Measurements from ENCODE around the gene AREL1.

The AREL1 gene

GRCh38 chr14:74647061-74647677, 65.7 kb downstream of the AREL1 start:
- H3K27me3 Mint-ChIP-seq = peaks cover 16% of the 10 kb centered on the region

GRCh38 chr14:74645756-74646470, 67.0 kb downstream of the AREL1 start:
- no peaks in the 10 kb centered on the region for H3K36me3 Mint-ChIP-seq
- no peaks in the 10 kb centered on the region for H3K9me3 Mint-ChIP-seq
- H3K27ac Mint-ChIP-seq = no peak overlapping the region
- CTCF ChIA-PET = no interaction called here
- H3K27me3 Mint-ChIP-seq = peaks cover 23% of the 10 kb centered on the region
- no peak overlapping the region for H3K4me3 Mint-ChIP-seq
- peaks cover 3% of the 10 kb centered on the region for H3K4me1 Mint-ChIP-seq
- DNase-seq = no peak

More at GRCh38 chr14:74647061-74647677, 65.7 kb downstream of the AREL1 start:
- CTCF ChIA-PET = no interaction called here
- no peak overlapping the region for H3K4me3 Mint-ChIP-seq
- H3K27ac Mint-ChIP-seq = no peak overlapping the region
- H3K4me1 Mint-ChIP-seq = peaks cover 11% of the 10 kb centered on the region
- no peaks in the 10 kb centered on the region for H3K36me3 Mint-ChIP-seq
- H3K9me3 Mint-ChIP-seq = no peaks in the 10 kb centered on the region
- no peak for DNase-seq

- Mint-ChIP-seq H3K27me3 (peaks cover 27% of the 10 kb centered on the region), H3K9me3 (no peaks in the 10 kb centered on the region)
Observed at GRCh38 chr14:74645244-74645643, 67.6 kb downstream of the AREL1 start.

GRCh38 chr14:74641601-74642391, 71.1 kb downstream of the AREL1 start:
- H3K4me3 Mint-ChIP-seq = no peak overlapping the region
- DNase-seq = no peak
- CTCF ChIA-PET = interaction anchor here (1.6 kb wide), 1 partner anchor 30 kb away, joined by 4 read pairs; the partner anchor contains the start of gene LTBP2
- H3K27ac Mint-ChIP-seq = no peak overlapping the region
- no peaks in the 10 kb centered on the region for H3K9me3 Mint-ChIP-seq
- H3K27me3 Mint-ChIP-seq = peaks cover 35% of the 10 kb centered on the region
- H3K36me3 Mint-ChIP-seq = no peaks in the 10 kb centered on the region
- no peaks in the 10 kb centered on the region for H3K4me1 Mint-ChIP-seq

More at GRCh38 chr14:74645244-74645643, 67.6 kb downstream of the AREL1 start:
- Mint-ChIP-seq H3K36me3 (no peaks in the 10 kb centered on the region), H3K4me3 (no peak overlapping the region), H3K27ac (peak overlapping the region; percentile 24), H3K4me1 (no peaks in the 10 kb centered on the region)
- CTCF ChIA-PET = interaction anchor here (1.4 kb wide), 1 partner anchor 11 kb away, joined by 4 read pairs; no protein-coding TSS in a partner anchor
- no peak for DNase-seq

- CTCF ChIA-PET = interaction anchor here (1.0 kb wide), 1 partner anchor 27 kb away, joined by 3 read pairs; the partner anchor contains the start of gene LTBP2
- Mint-ChIP-seq H3K4me1 (no peaks in the 10 kb centered on the region), H3K27ac (no peak overlapping the region), H3K9me3 (no peaks in the 10 kb centered on the region), H3K27me3 (peaks cover 48% of the 10 kb centered on the region), H3K36me3 (no peaks in the 10 kb centered on the region), H3K4me3 (no peak overlapping the region)
- no peak for DNase-seq
Observed at GRCh38 chr14:74638966-74639365, 73.9 kb downstream of the AREL1 start.

DNA sequence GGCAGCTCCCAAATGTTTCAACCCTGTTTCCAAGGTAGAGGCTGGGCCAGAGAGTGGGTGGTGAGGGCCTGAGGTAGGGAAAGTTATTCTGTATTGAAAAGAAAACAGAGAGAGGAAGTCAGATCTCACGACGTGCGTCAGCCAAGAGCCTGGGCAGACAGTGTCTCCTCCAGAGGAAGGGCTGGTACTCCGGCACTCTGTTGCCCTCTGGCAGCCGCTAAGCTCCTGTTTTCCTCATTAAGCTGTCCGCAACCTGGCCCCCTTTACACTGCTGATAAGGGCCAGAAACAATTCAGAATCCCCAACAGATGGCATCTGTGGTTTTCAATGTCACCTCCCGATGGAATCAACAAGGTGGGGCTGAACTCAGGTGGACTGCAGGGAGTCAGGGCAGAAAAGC, 74.8 kb downstream of the AREL1 start:
- H3K9me3 Mint-ChIP-seq = no peaks in the 10 kb centered on the region
- H3K27ac Mint-ChIP-seq = no peak overlapping the region
- peaks cover 49% of the 10 kb centered on the region for H3K27me3 Mint-ChIP-seq
- H3K4me3 Mint-ChIP-seq = no peak overlapping the region
- CTCF ChIA-PET = interaction anchor here (1.0 kb wide), 1 partner anchor 26 kb away, joined by 3 read pairs; the partner anchor contains the start of gene LTBP2
- no peaks in the 10 kb centered on the region for H3K4me1 Mint-ChIP-seq
- no peak for DNase-seq
- no peaks in the 10 kb centered on the region for H3K36me3 Mint-ChIP-seq

- Mint-ChIP-seq H3K4me1 (no peaks in the 10 kb centered on the region), H3K36me3 (no peaks in the 10 kb centered on the region), H3K4me3 (no peak overlapping the region), H3K9me3 (no peaks in the 10 kb centered on the region), H3K27me3 (peaks cover 49% of the 10 kb centered on the region), H3K27ac (no peak overlapping the region)
- no peak for DNase-seq
- CTCF ChIA-PET = interaction anchor here (0.8 kb wide), 1 partner anchor 25 kb away, joined by 3 read pairs; the partner anchor contains the start of gene LTBP2
Observed at GRCh38 chr14:74637178-74637550, 75.7 kb downstream of the AREL1 start.

- no peak overlapping the region for H3K4me3 Mint-ChIP-seq
- H3K9me3 Mint-ChIP-seq = no peaks in the 10 kb centered on the region
- H3K27ac Mint-ChIP-seq = no peak overlapping the region
- no peaks in the 10 kb centered on the region for H3K36me3 Mint-ChIP-seq
- no peak for DNase-seq
- CTCF ChIA-PET = interaction anchor here (0.8 kb wide), 1 partner anchor 25 kb away, joined by 3 read pairs; the partner anchor contains the start of gene LTBP2
- H3K4me1 Mint-ChIP-seq = no peaks in the 10 kb centered on the region
- H3K27me3 Mint-ChIP-seq = peaks cover 47% of the 10 kb centered on the region
Observed at GRCh38 chr14:74636424-74637177, 76.3 kb downstream of the AREL1 start.

DNA sequence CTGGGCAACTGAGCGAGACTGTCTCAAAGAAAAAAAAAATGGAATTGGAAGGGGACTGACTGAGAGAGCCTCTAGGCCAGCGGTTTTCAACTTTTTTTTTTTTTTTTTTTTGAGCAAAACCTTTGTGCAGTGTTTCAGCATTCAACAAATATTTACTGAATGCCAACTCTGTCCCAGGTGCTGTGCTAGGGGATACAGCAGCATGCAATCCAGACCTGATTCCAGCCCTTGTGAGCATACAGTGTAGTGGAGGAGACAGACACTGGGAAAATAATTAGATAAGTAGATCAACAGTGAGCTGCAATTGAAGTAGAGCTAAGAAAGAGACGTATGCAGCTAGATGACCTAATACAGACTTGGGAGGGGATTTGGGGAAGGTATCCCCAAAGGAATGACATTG, 77.0 kb downstream of the AREL1 start:
- Mint-ChIP-seq H3K36me3 (no peaks in the 10 kb centered on the region), H3K9me3 (no peaks in the 10 kb centered on the region), H3K27ac (no peak overlapping the region), H3K27me3 (peaks cover 52% of the 10 kb centered on the region), H3K4me1 (no peaks in the 10 kb centered on the region), H3K4me3 (no peak overlapping the region)
- no peak for DNase-seq
- CTCF ChIA-PET = no interaction called here

GRCh38 chr14:74634964-74635363, 77.9 kb downstream of the AREL1 start:
- H3K36me3 Mint-ChIP-seq = no peaks in the 10 kb centered on the region
- H3K4me1 Mint-ChIP-seq = no peaks in the 10 kb centered on the region
- no peak overlapping the region for H3K27ac Mint-ChIP-seq
- CTCF ChIA-PET = interaction anchor here (1.6 kb wide), 1 partner anchor 10 kb away, joined by 4 read pairs; no protein-coding TSS in a partner anchor
- H3K9me3 Mint-ChIP-seq = no peaks in the 10 kb centered on the region
- DNase-seq = no peak
- H3K4me3 Mint-ChIP-seq = no peak overlapping the region
- peaks cover 51% of the 10 kb centered on the region for H3K27me3 Mint-ChIP-seq

GRCh38 chr14:74634481-74634880, 78.4 kb downstream of the AREL1 start:
- Mint-ChIP-seq H3K27ac (no peak overlapping the region), H3K36me3 (no peaks in the 10 kb centered on the region), H3K27me3 (peaks cover 51% of the 10 kb centered on the region), H3K9me3 (no peaks in the 10 kb centered on the region), H3K4me1 (no peaks in the 10 kb centered on the region), H3K4me3 (no peak overlapping the region)
- CTCF ChIA-PET = interaction anchor here (1.6 kb wide), 1 partner anchor 10 kb away, joined by 4 read pairs; no protein-coding TSS in a partner anchor
- no peak for DNase-seq

- Mint-ChIP-seq H3K27ac (no peak overlapping the region), H3K4me1 (peaks cover 3% of the 10 kb centered on the region), H3K27me3 (peaks cover 50% of the 10 kb centered on the region), H3K4me3 (no peak overlapping the region), H3K9me3 (no peaks in the 10 kb centered on the region), H3K36me3 (no peaks in the 10 kb centered on the region)
- DNase-seq = no peak
- CTCF ChIA-PET = interaction anchor here (1.6 kb wide), 1 partner anchor 21 kb away, joined by 3 read pairs; no protein-coding TSS in a partner anchor
Observed at GRCh38 chr14:74630881-74631690, 81.8 kb downstream of the AREL1 start.

- Mint-ChIP-seq H3K27ac (no peak overlapping the region), H3K4me1 (peaks cover 3% of the 10 kb centered on the region), H3K27me3 (peaks cover 47% of the 10 kb centered on the region), H3K9me3 (no peaks in the 10 kb centered on the region), H3K36me3 (no peaks in the 10 kb centered on the region), H3K4me3 (no peak overlapping the region)
- CTCF ChIA-PET = interaction anchor here (1.2 to 2.5 kb wide), 2 partner anchors 10 to 16 kb away, joined by 4 to 9 read pairs; partner anchors contain the start of gene LTBP2
- no peak for DNase-seq
Observed at GRCh38 chr14:74628418-74628817, 84.5 kb downstream of the AREL1 start.

All from activated naive CD4-positive, alpha-beta T cell treated with anti-CD3 and anti-CD28 coated beads, Interleukin-2, amount 10 ng/mL, durations not matched to agents 7 days and 5 days (primary cell).